ENCODE data around the gene LAMA2.

DNA sequence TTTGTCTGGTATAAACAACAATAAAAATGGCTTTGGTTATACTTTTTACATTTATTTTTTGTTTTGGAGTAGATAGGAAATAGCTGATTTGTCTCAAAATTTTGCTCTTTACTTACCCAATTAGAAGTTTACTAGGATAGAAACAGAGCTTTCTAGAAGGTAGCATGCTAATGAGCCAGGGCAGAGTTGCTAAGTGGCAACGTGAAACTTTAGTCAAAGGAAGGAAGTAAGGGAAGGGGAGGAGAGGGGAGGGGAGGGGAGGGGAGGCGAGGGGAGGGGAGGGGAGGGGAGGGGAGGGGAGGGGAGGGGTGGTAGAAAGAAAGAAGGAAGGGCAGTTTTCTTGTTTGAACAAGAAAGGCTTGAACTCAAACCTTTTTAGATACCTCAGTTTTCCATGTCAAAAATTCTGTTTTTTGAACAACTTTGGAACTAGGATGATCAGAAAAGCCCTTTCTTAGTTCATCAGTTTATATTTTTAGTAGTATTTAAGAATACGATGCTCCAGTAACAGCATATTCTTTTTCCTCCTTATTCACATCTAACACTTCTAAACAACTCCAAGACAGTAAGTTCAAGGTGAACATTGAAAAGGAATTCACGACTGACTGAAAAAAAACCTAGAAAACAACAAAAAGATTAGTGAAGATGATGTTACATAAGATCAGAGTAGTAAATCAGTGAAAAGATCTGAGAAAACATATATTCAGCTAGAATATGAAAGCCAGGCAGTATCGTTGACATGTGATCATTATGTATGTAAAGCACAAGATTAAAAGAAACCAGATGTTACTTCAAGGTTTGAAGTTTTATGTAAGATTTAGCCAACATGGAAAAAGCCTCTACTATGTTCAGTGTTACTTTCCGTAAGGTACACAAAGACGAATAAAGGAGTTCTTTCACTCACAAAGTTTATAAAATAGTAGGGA lies 563.6 kb downstream of the LAMA2 start:
- TF ChIP-seq, protein P1, sequence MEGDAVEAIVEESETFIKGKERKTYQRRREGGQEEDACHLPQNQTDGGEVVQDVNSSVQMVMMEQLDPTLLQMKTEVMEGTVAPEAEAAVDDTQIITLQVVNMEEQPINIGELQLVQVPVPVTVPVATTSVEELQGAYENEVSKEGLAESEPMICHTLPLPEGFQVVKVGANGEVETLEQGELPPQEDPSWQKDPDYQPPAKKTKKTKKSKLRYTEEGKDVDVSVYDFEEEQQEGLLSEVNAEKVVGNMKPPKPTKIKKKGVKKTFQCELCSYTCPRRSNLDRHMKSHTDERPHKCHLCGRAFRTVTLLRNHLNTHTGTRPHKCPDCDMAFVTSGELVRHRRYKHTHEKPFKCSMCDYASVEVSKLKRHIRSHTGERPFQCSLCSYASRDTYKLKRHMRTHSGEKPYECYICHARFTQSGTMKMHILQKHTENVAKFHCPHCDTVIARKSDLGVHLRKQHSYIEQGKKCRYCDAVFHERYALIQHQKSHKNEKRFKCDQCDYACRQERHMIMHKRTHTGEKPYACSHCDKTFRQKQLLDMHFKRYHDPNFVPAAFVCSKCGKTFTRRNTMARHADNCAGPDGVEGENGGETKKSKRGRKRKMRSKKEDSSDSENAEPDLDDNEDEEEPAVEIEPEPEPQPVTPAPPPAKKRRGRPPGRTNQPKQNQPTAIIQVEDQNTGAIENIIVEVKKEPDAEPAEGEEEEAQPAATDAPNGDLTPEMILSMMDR (IDR thresholded peaks at IDR 0.05), result no peak
- TF ChIP-seq POLR2A (IDR thresholded peaks at IDR 0.05), result no peak

All from testis (tissue), 2 donors.